MCF 10A (cell line): ENCODE data around the gene SLC35E2B. TPM values are rescaled to one million over a fixed set of nuclear protein-coding genes. Genes with fewer than 3 reads are reported as not detected.
A peak's percentile ranks its signal among the peaks of the same experiment; 100 is the strongest.

Experiments used
- BruUV-seq: library from RNA; stranded (reverse); fragments of 400-500 nt; replicated peaks from 2 replicates; lab custom pipeline; 2021; lab: Mats Ljungman, UMichigan
- CTCF ChIA-PET: fragments of 300-600 bp; sonication (Branson Sonifier 250); formaldehyde crosslinking; extraction: SDS; loops from one replicate; lab custom pipeline; 2021; ENCODE audit warnings: antibody characterized with exemption, inconsistent platforms; lab: Yijun Ruan, JAX
- POLR2A ChIA-PET: fragments of 300-600, 350-650 bp; sonication (Branson Sonifier 250); formaldehyde crosslinking; extraction: SDS; loops from one replicate; lab custom pipeline; 2020; ENCODE audit warnings: antibody characterized with exemption, inconsistent platforms; lab: Yijun Ruan, JAX
- DNase-seq: peaks from one replicate; pipeline ENCODE4 v3.0.0-alpha.2; 2018; ENCODE audit not compliant: unreplicated experiment
- H3K27ac Mint-ChIP-seq: one replicate; pipeline ENCODE4 v1.8.0; 2022; ENCODE audit warnings: mild to moderate bottlenecking, low read depth, mixed read lengths; ENCODE audit not compliant: unreplicated experiment
- H3K27me3 Mint-ChIP-seq: one replicate; pipeline ENCODE4 v1.8.0; 2022; ENCODE audit warnings: mixed read lengths; ENCODE audit not compliant: insufficient read depth, unreplicated experiment
- H3K36me3 Mint-ChIP-seq: one replicate; pipeline ENCODE4 v1.8.0; 2022; ENCODE audit warnings: mild to moderate bottlenecking, moderate library complexity, mixed read lengths; ENCODE audit not compliant: insufficient read depth, unreplicated experiment
- H3K4me1 Mint-ChIP-seq: one replicate; pipeline ENCODE4 v1.8.0; 2022; ENCODE audit warnings: mixed read lengths; ENCODE audit not compliant: insufficient read depth, unreplicated experiment
- H3K4me3 Mint-ChIP-seq: one replicate; pipeline ENCODE4 v1.8.0; 2022; ENCODE audit warnings: mild to moderate bottlenecking, moderate library complexity, mixed read lengths; ENCODE audit not compliant: unreplicated experiment
- H3K9me3 Mint-ChIP-seq: one replicate; pipeline ENCODE4 v1.8.0; 2022; ENCODE audit warnings: mixed read lengths; ENCODE audit not compliant: unreplicated experiment
- intact Hi-C: fragments of 100-400 bp; cut with micrococcal nuclease; formaldehyde crosslinking; loops from 2 replicates; pipeline ENCODE4 v1.14.1; 2022
- total RNA-seq: library from RNA; stranded (reverse); gene quantifications from 2 replicates; pipeline ENCODE4 v1.2.3, GENCODE V29; 2022
- TF ChIP-seq, protein P1 (sequence below): fragments of 200-600 bp; IDR thresholded peaks from one replicate; pipeline ENCODE4 v1.8.0; 2022; ENCODE audit warnings: antibody characterized with exemption, mild to moderate bottlenecking; ENCODE audit not compliant: unreplicated experiment

SLC35E2B gene
- total RNA-seq, 1 experiment from 2014 or later = 35.4 TPM

GRCh38 chr1:1616838-1617237 is 75.8 kb downstream of the SLC35E2B start:
- peak overlapping the region; percentile 87 for H3K27ac Mint-ChIP-seq
- ChIA-PET CTCF (no interaction called here), POLR2A (no interaction called here)
- no peaks in the 10 kb centered on the region for H3K9me3 Mint-ChIP-seq
- peak overlapping the region; percentile 77 for H3K4me3 Mint-ChIP-seq
- no peak for DNase-seq
- TF ChIP-seq, protein P1, sequence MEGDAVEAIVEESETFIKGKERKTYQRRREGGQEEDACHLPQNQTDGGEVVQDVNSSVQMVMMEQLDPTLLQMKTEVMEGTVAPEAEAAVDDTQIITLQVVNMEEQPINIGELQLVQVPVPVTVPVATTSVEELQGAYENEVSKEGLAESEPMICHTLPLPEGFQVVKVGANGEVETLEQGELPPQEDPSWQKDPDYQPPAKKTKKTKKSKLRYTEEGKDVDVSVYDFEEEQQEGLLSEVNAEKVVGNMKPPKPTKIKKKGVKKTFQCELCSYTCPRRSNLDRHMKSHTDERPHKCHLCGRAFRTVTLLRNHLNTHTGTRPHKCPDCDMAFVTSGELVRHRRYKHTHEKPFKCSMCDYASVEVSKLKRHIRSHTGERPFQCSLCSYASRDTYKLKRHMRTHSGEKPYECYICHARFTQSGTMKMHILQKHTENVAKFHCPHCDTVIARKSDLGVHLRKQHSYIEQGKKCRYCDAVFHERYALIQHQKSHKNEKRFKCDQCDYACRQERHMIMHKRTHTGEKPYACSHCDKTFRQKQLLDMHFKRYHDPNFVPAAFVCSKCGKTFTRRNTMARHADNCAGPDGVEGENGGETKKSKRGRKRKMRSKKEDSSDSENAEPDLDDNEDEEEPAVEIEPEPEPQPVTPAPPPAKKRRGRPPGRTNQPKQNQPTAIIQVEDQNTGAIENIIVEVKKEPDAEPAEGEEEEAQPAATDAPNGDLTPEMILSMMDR = no peak
- no TSS peak for BruUV-seq
- peaks cover 15% of the 10 kb centered on the region for H3K4me1 Mint-ChIP-seq
- H3K27me3 Mint-ChIP-seq = no peaks in the 10 kb centered on the region
- no peaks in the 10 kb centered on the region for H3K36me3 Mint-ChIP-seq
- intact Hi-C loops = no loop called here

DNA sequence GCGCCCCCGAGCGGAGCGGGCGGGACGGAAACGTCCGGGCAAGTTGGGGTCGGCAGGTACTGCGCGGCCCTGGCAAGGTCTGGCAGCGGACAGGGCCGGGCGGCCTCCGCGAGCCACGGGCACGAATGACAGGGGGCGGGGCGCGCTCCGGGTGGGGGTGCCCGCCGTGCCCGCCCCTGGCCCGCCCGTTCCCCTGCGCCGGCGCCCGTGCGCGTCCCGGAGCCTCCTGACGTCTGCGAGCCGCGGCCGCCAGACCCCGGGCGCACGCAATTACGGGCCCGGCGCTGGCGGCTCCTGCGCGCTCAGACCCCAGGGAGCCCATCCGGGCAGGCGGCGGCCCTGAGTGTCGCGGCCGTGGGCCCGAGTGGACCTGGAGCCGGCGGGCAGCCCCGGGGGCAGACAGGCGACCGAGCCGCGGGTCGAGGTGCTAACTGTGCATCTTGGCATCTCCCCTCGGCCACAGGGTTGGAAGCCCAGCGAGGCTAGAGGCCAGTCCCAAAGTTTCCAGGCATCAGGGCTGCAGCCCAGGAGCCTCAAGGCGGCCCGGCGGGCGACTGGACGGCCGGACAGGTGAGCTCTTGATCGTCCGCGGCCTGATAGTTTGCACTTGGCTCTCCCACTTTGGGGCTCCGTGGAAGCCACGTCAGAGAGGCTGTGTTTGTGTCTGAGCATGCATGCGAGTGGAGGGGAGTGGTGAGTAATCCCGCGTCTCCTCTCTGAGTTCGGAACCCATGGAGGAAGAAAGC is 76.4 kb downstream of the SLC35E2B start:
- intact Hi-C loops = no loop called here
- ChIA-PET CTCF (interaction anchor here (0.7 kb wide), 1 partner anchor 49 kb away, joined by 3 read pairs; no protein-coding TSS in a partner anchor), POLR2A (interaction anchor here (0.6 to 3.1 kb wide), 7 partner anchors 38 to 241 kb away, joined by 3 to 29 read pairs (median 4); partner anchors contain the start of gene AURKAIP1)
- DNase-seq = no peak
- Mint-ChIP-seq H3K27me3 (no peaks in the 10 kb centered on the region), H3K4me3 (peak overlapping the region; percentile 77), H3K27ac (peak overlapping the region; percentile 87), H3K4me1 (peaks cover 15% of the 10 kb centered on the region), H3K36me3 (no peaks in the 10 kb centered on the region), H3K9me3 (no peaks in the 10 kb centered on the region)
- BruUV-seq = no TSS peak
- TF ChIP-seq, protein P1 = no peak

- Mint-ChIP-seq H3K4me1 (peaks cover 15% of the 10 kb centered on the region), H3K27me3 (no peaks in the 10 kb centered on the region), H3K27ac (peak within 1 kb of the TSS; percentile 95), H3K9me3 (no peaks in the 10 kb centered on the region), H3K4me3 (peak within 1 kb of the TSS; percentile 94), H3K36me3 (no peaks in the 10 kb centered on the region)
- intact Hi-C loops = loop anchor here (2.0 kb wide), 1 partner anchor 41 kb away; the partner anchor contains the start of gene SSU72
- BruUV-seq = no TSS peak
- DNase-seq = peak; percentile 94
- POLR2A ChIA-PET = interaction anchor here (0.6 to 3.1 kb wide), 14 partner anchors 13 to 294 kb away, joined by 3 to 29 read pairs (median 5); partner anchors contain the start of gene AURKAIP1
- TF ChIP-seq, protein P1 = no peak
- CTCF ChIA-PET = interaction anchor here (0.7 kb wide), 1 partner anchor 50 kb away, joined by 3 read pairs; no protein-coding TSS in a partner anchor
Observed at GRCh38 chr1:1615256-1616044, 77.1 kb downstream of the SLC35E2B start, which contains the start of gene MIB2. TSS of gene MIB2 (plus strand) at chr1:1615500. CDS start at chr1:1623453, 7,953 bp downstream.
